Activated CD4-positive, alpha-beta T cell treated with anti-CD3 and anti-CD28 coated beads, Interleukin-2, Interleukin-6, amounts not matched to agents 100 ng/mL and 50 ng/mL, durations not matched to agents 16 hours and 8 hours (primary cell): ENCODE measurements around the gene GPR78.
A peak's percentile ranks its signal among the peaks of the same experiment; 100 is the strongest.

Experiments
- DNase-seq: peaks from one replicate; pipeline ENCODE4 v3.0.0-alpha.2; 2020

GPR78 gene

DNA sequence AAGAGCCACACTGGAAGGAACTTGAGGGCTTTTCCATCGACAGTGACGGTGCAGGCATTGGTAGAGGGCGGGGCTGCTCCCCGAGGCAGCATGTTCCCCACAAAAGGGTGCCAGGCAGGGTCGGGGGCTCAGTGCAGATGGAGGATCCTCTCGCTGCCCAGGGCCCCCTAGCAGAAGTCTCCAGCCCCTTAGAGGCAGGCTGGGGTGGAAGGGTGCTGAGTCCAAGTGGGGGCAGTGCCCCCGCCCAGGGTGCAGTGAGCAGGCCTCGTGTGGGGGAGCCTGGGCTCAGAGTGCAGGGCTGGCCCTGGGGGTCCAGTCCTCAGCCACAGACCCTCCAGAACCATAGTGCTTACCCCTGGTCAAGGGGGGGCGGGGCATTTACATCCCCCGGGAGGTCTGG is 21.4 kb downstream of the GPR78 start:
- DNase-seq: no peak

DNA sequence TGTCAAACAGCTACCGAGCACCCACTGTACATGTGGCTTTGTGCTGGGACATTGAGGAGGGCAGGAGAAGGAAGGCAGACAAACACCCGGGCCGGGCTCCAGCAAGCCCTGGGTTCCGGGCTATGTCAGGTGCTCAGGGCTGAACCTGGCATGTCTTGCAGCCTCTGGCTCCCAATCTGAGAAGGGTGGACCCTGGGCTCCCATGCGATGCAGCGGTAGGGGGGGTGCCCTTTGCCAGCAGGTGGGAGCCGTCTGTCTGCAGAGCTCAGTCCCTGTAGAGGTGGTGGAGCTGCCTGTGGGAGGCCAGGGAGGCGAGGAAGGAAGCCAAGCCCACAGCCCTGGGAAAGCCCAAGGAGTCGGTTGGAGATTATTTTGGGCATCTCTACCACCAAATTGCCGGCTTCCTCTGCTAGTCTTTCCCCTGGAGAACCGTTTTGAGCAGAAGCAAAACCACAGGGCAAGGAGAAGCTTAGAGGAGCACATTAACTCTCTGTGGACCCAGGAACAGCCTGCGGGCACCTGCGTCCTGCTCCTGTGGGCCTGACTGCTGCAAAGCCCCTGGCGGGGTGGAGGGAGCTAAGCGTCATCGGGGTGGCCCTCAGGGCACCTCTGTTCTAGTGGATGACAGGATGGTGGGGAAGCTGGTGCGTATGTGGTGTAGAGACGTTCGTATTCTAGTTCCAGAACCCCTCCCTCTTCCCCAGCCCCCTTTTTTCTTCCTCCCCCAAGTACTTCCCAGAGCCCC is 22.7 kb downstream of the GPR78 start:
- no peak for DNase-seq

DNA sequence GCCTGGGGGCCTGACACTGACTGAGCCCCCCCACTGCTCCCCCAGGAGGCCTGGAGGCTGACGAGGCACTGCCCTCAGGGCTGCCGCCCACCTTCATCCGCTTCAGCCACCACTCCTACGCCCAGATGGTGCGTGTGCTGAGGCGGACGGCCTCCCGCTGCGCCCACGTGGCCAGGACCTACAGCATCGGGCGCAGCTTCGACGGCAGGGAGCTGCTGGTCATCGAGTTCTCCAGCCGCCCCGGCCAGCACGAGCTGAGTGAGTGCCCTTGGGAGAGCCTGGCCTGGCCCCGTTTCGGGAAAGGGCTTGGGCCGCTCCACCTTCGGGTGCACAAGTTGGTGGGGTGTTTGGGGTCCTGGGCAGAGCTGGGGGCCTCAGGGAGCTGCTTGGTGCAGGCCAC is 23.7 kb downstream of the GPR78 start:
- no peak for DNase-seq

GRCh38 chr4:8605289-8605688 is 25.1 kb downstream of the GPR78 start:
- no peak for DNase-seq

DNA sequence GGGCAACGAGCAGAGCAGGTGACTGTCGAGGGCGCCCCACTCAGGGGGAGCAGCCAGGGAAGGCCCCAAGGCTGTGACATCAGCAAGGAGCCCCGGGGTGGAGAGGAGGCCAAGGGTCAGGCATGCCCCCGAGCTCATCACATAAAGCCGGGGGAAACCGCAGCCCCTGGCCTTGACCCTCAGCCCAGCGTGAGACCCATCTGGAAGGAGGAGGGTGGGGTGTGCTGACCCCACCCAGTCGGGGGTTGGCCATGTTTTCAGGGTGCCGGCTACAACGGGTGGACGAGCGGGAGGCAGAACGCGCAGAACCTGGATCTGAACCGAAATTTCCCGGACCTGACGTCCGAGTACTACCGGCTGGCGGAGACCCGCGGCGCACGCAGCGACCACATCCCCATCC is 26.3 kb downstream of the GPR78 start:
- no peak for DNase-seq

- DNase-seq: no peak
Measured at GRCh38 chr4:8606966-8607365, 26.8 kb downstream of the GPR78 start.

GRCh38 chr4:8607603-8608481 is 27.6 kb downstream of the GPR78 start:
- peak; percentile 50 for DNase-seq

GRCh38 chr4:8608714-8609391 is 28.7 kb downstream of the GPR78 start:
- DNase-seq: no peak

DNA sequence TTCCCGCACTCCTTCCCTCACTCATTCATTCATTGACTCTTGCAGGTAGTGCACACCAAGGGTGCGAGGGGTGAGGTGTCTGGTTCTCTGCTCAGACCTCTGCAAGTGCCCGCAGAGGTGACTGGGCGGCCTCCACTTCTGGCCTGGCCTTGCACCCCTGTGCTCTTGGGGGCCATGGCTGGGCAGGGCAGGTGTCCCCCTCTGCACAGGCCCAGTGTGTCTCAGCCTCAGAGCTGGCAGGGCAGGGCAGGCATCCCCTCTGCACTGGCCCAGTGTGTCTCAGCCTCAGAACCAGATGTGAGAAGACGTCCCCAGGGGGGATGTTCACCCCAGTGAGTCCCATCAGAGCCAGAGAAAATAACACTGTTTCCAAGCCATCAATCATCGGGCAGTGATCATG is 29.2 kb downstream of the GPR78 start:
- DNase-seq: no peak

- no peak for DNase-seq
Measured at GRCh38 chr4:8609824-8610350, 29.7 kb downstream of the GPR78 start.

DNA sequence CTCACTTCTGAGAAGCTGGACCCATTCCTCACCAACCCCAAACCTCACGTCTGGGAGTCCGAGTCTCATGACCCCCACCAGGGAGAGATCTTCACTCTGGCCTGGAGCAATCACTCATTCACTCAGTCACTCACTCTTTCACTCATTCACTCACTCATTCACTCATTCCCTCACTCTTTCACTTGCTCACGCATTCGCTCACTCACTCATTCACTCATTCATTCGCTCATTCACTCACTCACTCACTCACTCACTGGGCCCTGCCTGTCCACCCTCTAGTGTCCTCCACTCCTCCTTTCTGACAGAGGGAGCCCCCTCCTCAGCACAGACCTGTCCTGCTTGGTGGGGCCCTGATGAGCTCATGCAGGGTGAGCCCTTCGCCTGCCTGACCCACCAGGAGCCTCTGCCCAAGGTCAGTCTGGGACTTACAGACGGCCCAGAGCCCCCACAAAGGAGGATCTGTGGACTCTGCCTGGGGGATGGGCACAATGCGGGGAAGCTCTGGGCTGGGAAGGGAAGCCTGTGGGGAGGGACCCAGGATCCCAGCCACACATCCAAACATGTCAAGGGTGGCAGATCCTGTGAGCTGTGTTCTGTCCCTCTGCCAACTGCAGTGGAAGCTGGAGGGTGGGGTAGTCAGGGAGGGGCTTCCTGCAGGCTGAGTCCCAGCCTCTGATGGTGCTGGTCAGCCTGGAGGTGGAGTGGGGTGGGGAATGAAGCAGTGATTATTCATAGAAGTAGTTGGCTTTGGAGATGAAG is 30.8 kb downstream of the GPR78 start:
- DNase-seq: no peak

- DNase-seq: no peak
Measured at GRCh38 chr4:8612646-8613045, 32.5 kb downstream of the GPR78 start.

DNA sequence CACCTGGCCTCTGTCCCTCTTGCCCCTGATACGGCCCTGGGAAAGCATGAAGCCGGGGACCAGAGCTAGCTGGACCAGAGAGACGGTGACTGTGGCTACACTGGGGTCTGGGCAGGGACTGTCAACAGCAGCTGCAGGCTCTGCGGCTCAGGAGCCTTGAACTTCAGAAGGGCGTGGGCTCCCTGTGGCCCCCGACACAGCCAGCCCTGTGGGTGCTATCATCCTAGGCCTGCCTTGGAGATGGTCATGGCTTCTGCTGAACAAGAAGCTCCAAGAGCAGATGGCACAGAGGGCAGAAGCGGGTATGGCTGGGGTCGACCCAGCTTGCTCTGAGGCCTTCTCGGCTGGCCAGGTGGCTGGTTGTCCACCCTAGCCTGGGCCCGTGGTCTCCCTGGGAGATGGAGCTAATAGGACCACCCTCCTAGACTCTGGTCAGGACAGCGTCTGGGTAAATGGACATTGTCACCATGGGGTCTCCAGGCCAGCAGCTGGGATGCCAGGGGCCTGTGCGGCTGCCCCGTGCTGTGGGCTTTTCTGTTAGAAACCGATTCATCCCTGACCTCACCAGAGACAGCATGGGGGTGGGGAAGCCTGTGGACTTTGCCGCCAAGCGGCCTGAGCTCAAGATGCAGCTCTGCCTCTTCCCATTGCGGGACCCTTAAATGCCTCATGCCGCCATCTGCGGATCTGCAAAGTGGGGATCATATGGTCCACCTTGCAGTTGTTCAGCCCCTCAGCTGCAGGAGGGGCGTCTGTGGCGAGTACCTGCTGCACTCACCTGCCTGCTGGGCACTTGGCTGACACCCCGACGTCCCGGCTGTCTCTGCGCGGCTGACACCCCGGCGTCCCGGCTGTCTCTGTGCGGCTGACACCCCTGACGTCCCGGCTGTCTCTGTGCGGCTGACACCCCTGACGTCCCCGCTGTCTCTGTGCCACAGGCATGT is 33.5 kb downstream of the GPR78 start:
- no peak for DNase-seq

- no peak for DNase-seq
Measured at GRCh38 chr4:8614365-8615193, 34.4 kb downstream of the GPR78 start.

DNA sequence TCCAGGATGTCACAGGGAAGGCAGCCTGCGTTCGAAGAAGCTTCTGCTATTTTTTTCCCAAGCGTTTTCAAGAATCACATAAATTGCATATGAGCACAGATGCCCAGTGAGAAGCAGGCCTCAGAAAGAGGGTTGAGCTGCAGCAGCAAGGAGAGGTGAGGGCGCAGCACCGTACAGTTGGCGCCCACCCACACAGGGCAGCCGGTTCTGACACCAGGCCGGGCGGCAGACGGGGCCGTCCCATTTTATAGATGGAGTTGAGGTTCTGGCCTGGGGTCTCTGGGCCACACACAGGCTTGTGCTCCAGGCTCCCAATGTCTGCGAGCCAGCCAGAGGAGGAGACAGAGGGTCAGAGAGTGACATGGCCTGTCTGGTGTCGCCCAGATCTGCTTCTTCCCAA is 35.2 kb downstream of the GPR78 start:
- DNase-seq: no peak

- DNase-seq: no peak
Measured at GRCh38 chr4:8615921-8616787, 36.0 kb downstream of the GPR78 start.

DNA sequence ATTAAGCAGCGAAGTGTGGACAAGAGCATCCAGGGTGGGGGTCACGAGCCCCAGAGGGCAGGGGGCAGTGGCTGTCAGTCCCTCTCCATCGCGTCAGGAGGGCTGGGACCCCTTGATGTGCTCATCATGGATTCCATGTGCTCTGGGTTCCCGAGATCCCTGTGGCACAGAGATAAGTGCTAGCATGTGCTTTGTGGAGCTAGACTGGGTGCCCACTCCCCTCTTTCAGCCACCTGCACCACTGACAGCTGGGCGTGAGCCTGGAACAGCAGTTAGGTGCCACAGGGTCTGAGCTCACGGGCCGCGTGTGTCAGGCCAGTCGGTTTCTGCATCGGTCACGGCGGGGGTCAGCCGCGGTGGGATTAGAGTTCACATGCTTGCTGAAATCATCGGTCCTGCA is 36.6 kb downstream of the GPR78 start:
- DNase-seq: no peak

- DNase-seq: no peak
Measured at GRCh38 chr4:8617486-8618040, 37.4 kb downstream of the GPR78 start.

GRCh38 chr4:8618421-8618820 is 38.2 kb downstream of the GPR78 start:
- DNase-seq: no peak
